GM18909 (cell line): ENCODE measurements around the gene MGAT4C.
"Not testable (repeated sequence)": the region's sequence is repeated elsewhere in the genome, so short reads cannot be mapped to it uniquely, and the experiment has no call there.

Experiments used
- ATAC-seq: cut with Tn5 transposase; IDR thresholded peaks from one replicate; pipeline ENCODE4 v1.9.1; 2021; ENCODE audit warnings: mild to moderate bottlenecking; ENCODE audit not compliant: unreplicated experiment, poor library complexity

MGAT4C gene

DNA sequence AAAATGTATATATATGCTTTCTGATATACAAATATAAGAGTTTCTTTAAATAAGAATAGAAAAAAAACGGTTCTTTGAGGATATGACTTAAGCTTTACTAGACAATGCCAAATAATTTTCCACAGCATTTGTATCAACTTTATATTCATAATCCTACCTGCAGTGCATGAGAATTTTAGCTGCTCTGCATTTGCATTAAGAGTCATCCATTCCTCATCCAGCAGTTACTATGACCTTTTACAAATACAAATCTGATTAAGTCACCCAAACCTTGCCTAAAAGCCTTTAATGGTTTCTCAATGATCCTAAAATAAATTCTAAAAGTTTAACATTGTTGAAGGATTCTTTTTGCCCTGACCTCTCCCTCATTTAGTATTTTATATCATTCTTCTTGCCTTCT lies 116.5 kb downstream of the MGAT4C start:
- ATAC-seq, result no peak

DNA sequence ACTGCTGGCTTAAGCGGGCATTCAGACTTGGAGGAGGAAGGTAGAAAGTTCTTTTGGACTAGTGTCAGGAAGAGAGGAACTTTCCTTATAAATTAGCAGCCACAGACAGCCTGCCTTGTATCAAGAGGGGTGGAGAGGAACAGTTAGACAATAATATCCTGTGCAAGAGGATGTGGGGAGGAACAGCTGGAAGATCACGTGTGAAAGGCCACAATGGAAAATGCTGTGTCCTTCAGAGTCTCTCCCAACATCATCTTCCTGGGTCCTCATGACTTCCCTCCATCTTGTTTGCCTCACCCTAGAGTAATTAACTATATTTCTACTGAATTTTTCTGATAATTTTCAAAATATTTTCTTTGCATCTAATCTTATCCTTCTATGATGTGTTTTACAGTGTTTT lies 117.4 kb downstream of the MGAT4C start:
- ATAC-seq, result no peak

GRCh38 chr12:86137936-86138335 lies 118.3 kb downstream of the MGAT4C start:
- ATAC-seq, result no peak

DNA sequence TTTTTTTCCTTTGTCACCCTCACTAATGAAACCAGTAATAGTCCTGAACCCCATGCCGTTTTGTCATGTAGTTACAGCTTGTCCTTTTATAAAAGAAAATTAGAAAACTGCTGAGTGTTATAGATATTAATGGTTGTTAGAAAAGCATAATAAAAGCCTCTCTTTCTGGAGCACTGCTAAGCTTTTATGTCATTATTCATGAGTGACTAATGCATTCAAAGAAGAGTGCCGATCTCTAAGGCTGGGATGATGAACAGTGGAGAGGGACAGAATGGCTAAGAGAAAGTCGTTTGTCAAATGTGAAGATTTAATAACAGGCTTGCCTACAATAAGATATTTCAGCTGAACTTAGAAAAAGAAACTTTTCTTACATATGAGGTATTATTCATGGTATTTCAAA lies 121.6 kb downstream of the MGAT4C start:
- no peak for ATAC-seq

- not testable (repeated sequence) for ATAC-seq
Observed at GRCh38 chr12:86126900-86127299, 129.3 kb downstream of the MGAT4C start.

DNA sequence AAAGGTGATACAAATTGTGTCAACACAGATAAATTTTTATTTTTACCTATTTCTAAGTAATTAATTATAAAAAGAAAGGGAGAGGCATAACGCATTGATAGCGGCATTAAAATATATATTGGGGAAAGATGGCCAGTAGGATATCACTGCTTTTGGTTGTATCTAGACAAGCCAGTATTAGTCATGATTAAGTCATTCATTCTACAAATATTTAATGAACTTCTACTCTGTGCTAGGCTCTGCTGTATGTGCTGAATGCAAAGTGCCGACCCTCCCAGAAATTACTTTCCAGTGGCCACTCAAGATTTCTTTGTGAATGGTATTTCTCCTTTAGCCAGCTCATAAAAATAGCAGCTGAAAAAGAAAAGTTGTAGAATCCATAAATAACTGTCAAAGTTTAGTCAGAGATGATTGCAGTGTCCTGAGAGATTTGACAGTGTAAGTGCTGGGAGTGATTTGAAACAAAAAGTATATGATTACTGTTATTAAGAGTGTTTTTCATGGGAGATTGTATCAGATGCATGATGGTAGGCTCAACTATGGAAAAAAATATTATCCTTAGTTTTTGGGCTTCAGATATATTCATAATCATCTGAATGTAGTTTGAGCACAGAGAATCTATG lies 133.2 kb downstream of the MGAT4C start:
- ATAC-seq, result no peak

- no peak for ATAC-seq
Observed at GRCh38 chr12:86118161-86118560, 138.0 kb downstream of the MGAT4C start.

DNA sequence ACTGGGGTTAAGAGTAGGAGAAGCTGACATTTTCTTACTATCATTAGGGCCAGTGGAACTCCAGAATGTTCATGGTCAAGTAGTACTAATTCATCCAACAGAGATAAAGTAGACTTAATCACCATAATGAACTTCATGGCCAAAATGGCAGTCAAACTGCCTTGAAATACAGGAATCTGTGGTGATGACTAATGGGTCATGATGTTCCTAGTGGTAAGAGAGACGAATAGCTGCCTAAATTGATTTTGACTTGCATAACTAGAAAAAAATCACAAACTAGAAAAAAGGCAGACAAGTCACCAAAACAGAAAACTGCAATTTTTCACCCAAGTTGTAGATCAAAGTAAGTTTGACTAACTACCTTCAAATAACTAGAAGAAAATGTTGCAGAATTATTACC lies 138.5 kb downstream of the MGAT4C start:
- no peak for ATAC-seq

DNA sequence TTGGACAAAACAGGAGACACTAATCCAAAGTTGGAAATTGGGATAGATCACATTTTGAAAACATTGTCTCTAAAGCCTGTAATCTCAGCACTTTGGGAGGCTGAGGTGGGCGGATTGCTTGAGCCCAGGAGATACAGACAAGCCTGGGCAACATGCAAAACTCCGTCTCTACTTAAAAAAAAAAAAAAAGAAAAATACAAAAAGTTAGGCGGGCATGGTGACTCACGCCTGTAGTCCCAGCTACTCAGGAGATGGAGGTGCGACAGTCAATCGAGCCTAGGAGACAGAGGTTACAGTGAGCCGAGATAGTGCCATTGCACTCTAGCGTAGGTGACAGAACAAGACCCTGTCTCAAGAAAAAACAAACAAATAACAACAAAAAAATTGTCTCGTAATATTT lies 152.1 kb downstream of the MGAT4C start:
- no peak for ATAC-seq

DNA sequence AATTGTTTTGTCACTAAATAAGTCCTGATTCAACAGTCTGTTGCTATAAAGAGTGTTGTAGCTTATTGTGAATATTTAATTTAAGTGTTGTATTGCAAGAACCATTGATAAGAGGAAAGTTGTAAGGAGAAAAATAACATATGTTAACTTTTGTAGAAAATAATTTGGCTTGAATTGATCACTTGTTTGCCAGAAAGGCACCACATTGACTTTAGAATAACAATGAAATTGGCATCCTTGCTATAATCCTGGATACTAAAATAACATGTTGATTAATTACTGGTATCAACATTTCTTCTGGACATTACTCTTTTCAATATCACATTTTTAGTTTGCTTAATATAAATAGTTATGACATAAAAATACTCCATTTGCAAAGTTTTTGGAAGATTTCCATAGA lies 159.0 kb downstream of the MGAT4C start:
- no peak for ATAC-seq

DNA sequence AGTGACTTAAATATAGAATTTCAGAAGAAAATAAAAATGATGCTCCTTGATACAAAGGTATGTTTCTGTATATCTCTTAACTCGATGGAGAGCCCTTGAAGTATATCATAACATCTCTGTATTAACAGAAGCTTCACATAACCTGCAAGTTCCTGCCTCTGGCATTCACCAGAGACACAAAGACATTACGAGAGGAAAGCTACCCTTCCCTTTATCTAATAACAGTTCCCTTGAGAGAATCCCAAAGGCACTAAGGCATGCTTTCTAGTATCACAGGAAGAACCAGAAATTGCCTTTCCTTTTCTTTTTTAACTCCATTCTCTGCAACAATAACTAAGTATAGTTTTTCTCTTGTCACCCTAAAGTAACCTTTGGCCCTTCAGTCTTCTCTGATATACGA lies 164.5 kb downstream of the MGAT4C start:
- no peak for ATAC-seq

DNA sequence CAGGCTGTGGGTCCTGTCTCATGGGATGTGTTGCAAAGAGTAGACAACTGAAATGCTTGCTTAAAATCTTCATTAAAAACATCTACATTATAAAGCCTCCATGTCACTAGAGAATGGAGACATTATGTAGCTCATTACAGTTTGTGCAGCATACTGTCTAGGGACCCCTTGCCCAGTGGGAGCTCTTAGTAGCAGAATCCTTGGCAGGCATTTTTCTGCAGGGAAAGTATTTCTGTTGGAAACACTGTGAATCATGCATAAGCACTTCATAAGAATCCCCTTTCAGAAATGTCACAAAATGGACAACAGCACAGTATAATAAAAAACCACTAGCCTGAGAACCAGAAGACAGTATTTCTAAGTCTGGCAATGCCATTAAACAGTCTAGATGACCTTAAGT lies 174.3 kb downstream of the MGAT4C start:
- ATAC-seq, result no peak

GRCh38 chr12:86059052-86059451 lies 197.1 kb downstream of the MGAT4C start:
- ATAC-seq, result not testable (repeated sequence)

GRCh38 chr12:86057092-86057845 lies 198.9 kb downstream of the MGAT4C start:
- ATAC-seq, result no peak

DNA sequence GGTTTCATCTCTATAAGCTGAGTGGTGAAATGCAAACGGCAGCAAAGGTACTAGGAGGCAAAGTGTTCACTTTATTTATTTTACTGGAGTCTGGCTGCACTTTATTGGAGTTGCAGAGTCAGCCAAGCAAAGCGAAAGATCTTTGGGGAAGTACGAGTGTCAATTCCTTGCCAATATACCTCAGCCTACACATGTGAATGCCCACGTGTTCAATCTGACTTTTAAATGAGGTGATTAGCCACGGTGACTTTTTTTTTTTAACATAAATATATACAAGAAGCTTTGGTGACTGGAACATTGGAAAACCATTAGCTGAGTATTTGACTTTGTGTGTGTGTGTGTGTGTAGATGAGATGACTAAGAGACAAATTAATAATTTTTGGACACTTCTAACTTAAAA lies 203.3 kb downstream of the MGAT4C start:
- ATAC-seq, result no peak

- ATAC-seq, result no peak
Observed at GRCh38 chr12:86050010-86050409, 206.2 kb downstream of the MGAT4C start.

DNA sequence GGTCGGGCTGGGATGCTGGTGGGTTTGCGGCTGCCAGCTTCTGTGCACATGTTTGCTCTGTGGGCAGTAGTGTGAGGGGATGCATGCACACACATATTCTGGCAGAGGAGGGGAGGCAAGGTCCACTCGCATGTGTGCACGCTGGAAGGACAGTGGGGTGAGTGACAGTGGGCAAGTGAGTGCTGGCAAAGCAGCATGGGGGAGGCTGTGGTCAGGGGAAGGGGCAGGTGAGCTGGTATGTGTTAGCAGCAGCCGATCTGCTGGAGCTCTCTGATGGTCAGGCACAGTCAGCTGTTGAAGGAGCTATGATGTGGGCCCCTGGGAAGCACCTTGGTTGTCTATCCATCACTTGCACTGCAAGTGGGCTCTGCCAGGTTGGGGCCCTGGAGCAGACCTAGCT lies 211.8 kb downstream of the MGAT4C start:
- no peak for ATAC-seq

- no peak for ATAC-seq
Observed at GRCh38 chr12:86042062-86042461, 214.1 kb downstream of the MGAT4C start.

GRCh38 chr12:86018361-86018760 lies 237.8 kb downstream of the MGAT4C start:
- no peak for ATAC-seq

DNA sequence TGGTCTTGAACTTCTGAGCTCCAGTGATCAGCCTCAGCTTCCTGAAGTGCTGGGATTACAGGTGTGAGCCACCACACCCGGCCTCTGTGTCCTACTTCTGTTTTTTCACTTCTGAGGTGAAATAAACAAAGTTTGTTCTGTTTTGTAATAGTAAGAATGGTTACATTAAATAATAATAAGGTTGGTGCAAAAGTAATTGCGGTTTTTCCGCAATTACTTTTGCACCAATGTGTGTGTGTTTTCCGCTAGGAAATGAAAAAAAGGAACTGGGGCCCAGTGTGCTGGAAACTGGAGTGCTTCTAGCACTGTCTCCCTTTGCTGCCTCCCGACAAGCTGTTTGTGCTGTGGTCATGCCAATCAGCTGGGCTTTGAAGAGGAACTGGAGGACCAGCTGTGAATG lies 241.2 kb downstream of the MGAT4C start:
- no peak for ATAC-seq

GRCh38 chr12:86006727-86007126 lies 249.5 kb downstream of the MGAT4C start:
- ATAC-seq, result no peak

DNA sequence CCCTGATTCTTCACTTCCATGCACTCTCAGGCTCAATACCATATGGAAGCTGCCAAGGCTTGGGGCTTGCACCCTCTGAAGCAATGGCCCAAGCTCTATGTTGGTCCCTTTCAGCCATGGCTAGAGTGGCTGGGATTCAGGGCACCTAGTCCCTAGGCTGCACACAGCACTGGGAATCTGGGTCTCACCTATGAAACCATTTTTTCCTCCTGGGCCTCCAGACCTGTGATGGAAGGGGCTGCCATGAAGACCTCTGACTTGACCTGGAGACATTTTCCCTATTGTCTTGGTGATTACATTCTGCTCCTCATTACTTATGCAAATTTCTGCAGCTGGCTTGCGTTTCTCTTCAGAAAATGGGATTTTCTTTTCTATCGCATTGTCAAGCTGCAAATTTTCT lies 258.1 kb downstream of the MGAT4C start:
- ATAC-seq, result no peak
